Endothelial cell of umbilical vein (primary cell): Measurements from ENCODE around the gene ASB10. TPM values are rescaled to one million over a fixed set of nuclear protein-coding genes. Genes with fewer than 3 reads are reported as not detected.

Source experiments
- BruUV-seq: library from RNA; stranded (reverse); fragments of 400-500 nt; replicated peaks from 2 replicates; lab custom pipeline; 2021; lab: Mats Ljungman, UMichigan
- CTCF ChIA-PET: fragments of 300-600, 350-600 bp; sonication (Branson Sonifier 250); formaldehyde crosslinking; loops from one replicate; lab custom pipeline; 2021; ENCODE audit warnings: antibody characterized with exemption, inconsistent platforms; lab: Charles Lee
- POLR2A ChIA-PET: fragments of 300-600, 350-600 bp; sonication (Branson Sonifier 250); formaldehyde crosslinking; loops from one replicate; lab custom pipeline; 2021; ENCODE audit warnings: antibody characterized with exemption, inconsistent platforms; lab: Charles Lee
- DNase-seq: peaks from one replicate; pipeline ENCODE4 v3.0.0-alpha.2; 2011; ENCODE audit warnings: low read depth, low spot score
- FAIRE-seq: peaks from 2 replicates; lab custom pipeline; 2011; peaks lifted over from hg19 to GRCh38; lab: Jason Lieb, UNC
- H2AFZ ChIP-seq: 2 replicates; pipeline ENCODE4 v1.6.0; 2012; ENCODE audit warnings: low read depth, low read length, control low read depth, inconsistent platforms
- H3K27ac ChIP-seq: 2 replicates; pipeline ENCODE4 v1.5.1; 2011; ENCODE audit warnings: low read depth, mild to moderate bottlenecking, control low read depth, low read length, moderate library complexity; ENCODE audit not compliant: insufficient read depth
- H3K27me3 ChIP-seq, 2 experiments: 2 replicates each; pipeline versions ENCODE4 v1.6.0 to v1.6.1; 2011; ENCODE audit warnings: low read length in 2 of 2, mixed read lengths in 1 of 2; ENCODE audit not compliant: control insufficient read depth in 2 of 2, insufficient read depth in 2 of 2
- H3K36me3 ChIP-seq, 2 experiments: 2 replicates in 1 of 2; 3 replicates in 1 of 2; pipeline ENCODE4 v1.5.1; 2011; ENCODE audit warnings: low read length in 2 of 2, mild to moderate bottlenecking in 1 of 2, moderate library complexity in 1 of 2; ENCODE audit not compliant: control insufficient read depth in 2 of 2, insufficient read depth in 2 of 2; ENCODE audit errors: extremely low read depth in 1 of 2
- H3K4me1 ChIP-seq: 3 replicates; pipeline ENCODE4 v1.5.1; 2011; ENCODE audit warnings: mild to moderate bottlenecking, low read length; ENCODE audit not compliant: control insufficient read depth, insufficient read depth; ENCODE audit errors: extremely low read depth
- H3K4me2 ChIP-seq: 2 replicates; pipeline ENCODE4 v1.6.1; 2011; ENCODE audit warnings: low read length, control low read depth, mixed read lengths; ENCODE audit not compliant: insufficient read depth
- H3K4me3 ChIP-seq, 3 experiments: fragments of 200-600 bp in 1 of 3; sonication (generic), shearing (Covaris generic) in 1 of 3; replicated peaks in 1 of 3; 2 replicates each; pipeline ENCODE4 v1.5.1; 2011 to 2016; ENCODE audit warnings: control low read depth in 3 of 3, low read length in 3 of 3, mild to moderate bottlenecking in 2 of 3, inconsistent platforms in 1 of 3, low read depth in 1 of 3, moderate library complexity in 1 of 3; ENCODE audit not compliant: insufficient read depth in 1 of 3
- H3K79me2 ChIP-seq: 2 replicates; pipeline ENCODE4 v1.6.0; 2012; ENCODE audit warnings: low read length, inconsistent platforms; ENCODE audit not compliant: control insufficient read depth, insufficient read depth
- H3K9ac ChIP-seq: replicated peaks from 2 replicates; pipeline ENCODE3; 2011; ENCODE audit warnings: low read length, control low read depth; ENCODE audit not compliant: insufficient read depth; ENCODE audit errors: extremely low read depth
- H3K9me1 ChIP-seq: replicated peaks from 3 replicates; pipeline ENCODE4 v1.6.0; 2011; ENCODE audit warnings: mild to moderate bottlenecking, low read length; ENCODE audit not compliant: control insufficient read depth, insufficient read depth; ENCODE audit errors: extremely low read depth
- H3K9me3 ChIP-seq: replicated peaks from 2 replicates; pipeline ENCODE4 v1.5.1; 2012; ENCODE audit warnings: low read length, inconsistent platforms; ENCODE audit not compliant: control insufficient read depth, insufficient read depth
- H4K20me1 ChIP-seq: replicated peaks from 2 replicates; pipeline ENCODE3; 2011; ENCODE audit warnings: mild to moderate bottlenecking, low read length; ENCODE audit not compliant: control insufficient read depth, insufficient read depth; ENCODE audit errors: extremely low read depth
- CTCF ChIP-seq, 2 donors: IDR thresholded peaks; 1 replicate in 1 of 2; 2 replicates in 1 of 2; pipeline ENCODE4 v1.5.1; 2011; ENCODE audit warnings: low read length in 2 of 2, mild to moderate bottlenecking in 2 of 2, moderate library complexity in 2 of 2, control low read depth in 1 of 2, inconsistent platforms in 1 of 2, low read depth in 1 of 2; ENCODE audit not compliant: insufficient read depth in 1 of 2; ENCODE audit errors: extremely low read depth in 1 of 2
- EZH2 ChIP-seq: IDR thresholded peaks from 2 replicates; pipeline ENCODE4 v1.6.1; 2012; ENCODE audit warnings: borderline replicate concordance, low read depth, mild to moderate bottlenecking, moderate library complexity, low read length, inconsistent platforms; ENCODE audit not compliant: severe bottlenecking
- POLR2AphosphoS5 ChIP-seq: IDR thresholded peaks from 2 replicates; pipeline ENCODE4 v1.6.1; 2012; ENCODE audit warnings: low read depth, mild to moderate bottlenecking, control low read depth, low read length, moderate library complexity; ENCODE audit not compliant: insufficient read depth
- dilution Hi-C: fragments of 300-500 bp; cut with MboI; formaldehyde crosslinking; loops from one replicate; pipeline ENCODE4 v1.15.0; 2019; ENCODE audit warnings: low sequenced_read_pairs; ENCODE audit not compliant: extremely low pct_ligation_motif_present
- intact Hi-C: fragments of 100-400 bp; cut with micrococcal nuclease; formaldehyde crosslinking; loops from one replicate; pipeline ENCODE4 v1.10.0; 2022
- polyA plus RNA-seq, 4 experiments: library from polyadenylated mRNA; depleted of rRNA in 3 of 4; stranded (reverse) in 3 of 4; unstranded in 1 of 4; fragments of >200 nt; gene quantifications; 2 replicates each; pipeline versions ENCODE4 v1.2.1 to v1.2.3, GENCODE V29; 2011 to 2012; ENCODE audit warnings: missing spikeins in 1 of 4
- total RNA-seq: library from RNA; stranded (reverse); gene quantifications from 2 replicates; pipeline ENCODE4 v1.2.3, GENCODE V29; 2021

Gene ASB10
- total and polyA plus RNA-seq, 2 donors (not counting 3 experiments of a cell fraction or from before 2014, with no cell fraction given): not detected

- Histone ChIP-seq H2AFZ (peak overlapping the region; percentile 53), H3K36me3 (no peaks in the 10 kb centered on the region), H3K9ac (no peak overlapping the region), H4K20me1 (no peaks in the 10 kb centered on the region), H3K9me3 (no peaks in the 10 kb centered on the region), H3K9me1 (no peaks in the 10 kb centered on the region), H3K27me3 (peaks cover 43 to 65% of the 10 kb centered on the region in 2 experiments), H3K79me2 (no peaks in the 10 kb centered on the region), H3K4me3 (peak overlapping the region; percentile 16 to 29 (median 26)), H3K4me1 (peaks cover 6% of the 10 kb centered on the region), H3K4me2 (peak overlapping the region; percentile 65), H3K27ac (no peak overlapping the region)
- ChIA-PET CTCF (interaction anchor here (0.9 to 1.9 kb wide), 6 partner anchors 11 to 179 kb away, joined by 3 to 5 read pairs (median 4); no protein-coding TSS in a partner anchor), POLR2A (no interaction called here)
- DNase-seq (no peak), FAIRE-seq (no peak)
- no TSS peak for BruUV-seq
- dilution Hi-C loops (no loop called here), intact Hi-C loops (no loop called here)
- TF ChIP-seq POLR2AphosphoS5 (no peak), CTCF (IDR thresholded peaks at IDR 0.05; ENCODE audit: extremely low read depth in 1 of 2, insufficient read depth in 1 of 2, low read depth in 1 of 2, low read length in 2 of 2) (peak; percentile 66 to 79), EZH2 (peak; percentile 43)
These were observed 18.9 kb downstream of the ASB10 start for GRCh38 chr7:151168003-151168786.
